GM06990 (cell line): ENCODE measurements around the gene LMX1A.
A peak's percentile ranks its signal among the peaks of the same experiment; 100 is the strongest.

Source experiments
- DNase-seq: peaks from one replicate; pipeline ENCODE4 v3.0.0-alpha.2; 2011; ENCODE audit not compliant: insufficient read length; ENCODE audit errors: extremely low read depth
- H3K27me3 ChIP-seq: replicated peaks from 2 replicates; pipeline ENCODE4 v1.6.0; 2011; ENCODE audit warnings: low read length; ENCODE audit not compliant: control insufficient read depth, insufficient read depth
- H3K36me3 ChIP-seq: 2 replicates; pipeline ENCODE4 v1.5.1; 2011; ENCODE audit warnings: low read length; ENCODE audit not compliant: control insufficient read depth, insufficient read depth
- H3K4me3 ChIP-seq: replicated peaks from 2 replicates; pipeline ENCODE4 v1.5.1; 2011; ENCODE audit warnings: low read depth, mild to moderate bottlenecking, control low read depth, low read length
- CTCF ChIP-seq: IDR thresholded peaks from 2 replicates; pipeline ENCODE4 v1.5.1; 2011; ENCODE audit warnings: low read length, control low read depth, mild to moderate bottlenecking, inconsistent platforms; ENCODE audit not compliant: insufficient read depth, poor library complexity, severe bottlenecking

LMX1A gene

DNA sequence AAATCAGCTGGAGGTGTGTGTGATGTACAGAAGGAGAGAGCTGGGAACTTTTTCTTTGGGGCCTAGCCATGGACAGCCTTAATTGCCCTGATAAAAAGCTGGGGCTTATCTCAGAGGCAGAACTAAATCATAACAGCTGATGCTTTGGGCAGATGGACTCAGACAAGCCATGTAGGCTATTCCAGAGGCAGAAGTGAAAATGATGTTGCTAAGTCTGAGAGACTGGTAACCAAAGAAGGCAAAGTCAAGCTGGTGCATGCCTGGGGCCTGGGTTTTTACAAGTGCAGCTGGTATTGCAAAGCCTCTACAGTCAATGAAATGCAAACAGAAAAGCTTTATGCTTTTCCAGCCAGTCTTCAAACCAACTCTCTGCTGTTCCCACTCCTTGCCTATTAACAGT is 39.0 kb upstream of the LMX1A start:
- no peak overlapping the region for H3K4me3 ChIP-seq
- H3K36me3 ChIP-seq: no peaks in the 10 kb centered on the region
- no peaks in the 10 kb centered on the region; the same call in 1 of the 2 replicates for H3K27me3 ChIP-seq
- no peak for TF ChIP-seq CTCF
- no peak for DNase-seq

DNA sequence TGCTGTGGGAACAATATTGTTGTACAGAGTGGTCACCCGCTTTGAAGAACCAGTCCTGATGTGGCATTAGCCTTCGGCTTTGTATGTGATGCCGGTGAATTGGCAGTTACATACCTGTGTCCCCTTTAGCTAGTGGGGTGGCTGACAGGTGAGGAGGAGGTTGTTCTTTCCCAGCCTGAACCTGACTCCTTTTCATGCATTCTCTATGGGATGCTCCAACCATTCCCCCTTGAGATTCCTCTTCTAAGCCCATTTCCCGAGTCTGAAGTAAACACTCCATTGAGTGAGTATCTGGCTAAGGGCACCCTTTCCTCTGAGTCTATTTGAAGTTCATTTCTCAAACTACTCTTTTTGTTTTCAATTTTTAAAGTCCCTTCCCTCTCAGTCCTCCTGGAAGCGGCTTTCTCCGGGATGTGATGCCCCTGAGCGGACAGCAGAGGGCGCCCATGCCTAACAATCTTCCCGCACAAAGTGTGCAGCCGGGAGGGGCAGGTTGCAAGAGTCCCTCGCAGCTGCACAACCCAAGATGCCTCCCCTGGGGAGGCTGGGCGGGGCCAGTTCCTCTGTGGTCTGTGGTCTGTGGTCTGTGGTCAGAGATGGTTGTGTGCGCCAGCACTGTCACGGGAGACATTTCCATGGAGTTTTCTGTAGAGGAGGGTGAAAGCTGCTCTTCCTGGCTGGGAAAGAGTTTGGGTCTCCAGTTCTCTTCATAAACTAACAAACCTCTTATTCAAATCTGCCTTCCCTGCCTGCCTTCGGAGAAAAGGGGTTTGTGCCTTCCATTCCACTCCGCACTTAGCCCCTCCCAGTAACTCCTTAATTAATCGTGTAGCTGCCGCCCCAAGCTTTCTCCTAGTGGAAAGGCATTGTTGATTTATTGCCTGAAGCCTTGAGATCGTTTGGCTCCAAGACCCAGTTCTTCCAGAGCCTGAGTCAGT is 36.4 kb upstream of the LMX1A start:
- no peak overlapping the region for H3K4me3 ChIP-seq
- no peaks in the 10 kb centered on the region; the same call in 1 of the 2 replicates for H3K27me3 ChIP-seq
- no peaks in the 10 kb centered on the region for H3K36me3 ChIP-seq
- DNase-seq: peak; percentile 85
- TF ChIP-seq CTCF: peak; percentile 96

DNA sequence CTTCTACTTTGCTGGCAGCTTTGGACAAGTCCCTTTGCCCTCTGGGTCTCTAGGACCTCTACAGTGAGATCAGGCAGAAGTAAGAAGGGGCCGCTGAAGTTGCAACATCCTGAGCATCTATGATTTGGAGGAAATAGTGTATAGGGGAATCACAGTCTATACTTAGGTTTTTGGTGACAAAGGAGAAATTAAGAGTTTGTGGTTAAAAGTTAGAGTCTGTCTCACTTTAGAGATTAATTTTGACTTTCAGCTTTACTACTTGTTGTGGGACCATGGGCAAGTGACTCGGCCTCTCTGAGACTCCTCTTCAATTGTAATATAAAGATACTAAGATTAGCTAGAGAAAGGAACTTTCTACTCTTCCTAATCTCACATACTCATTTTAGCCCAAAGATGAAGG is 33.1 kb upstream of the LMX1A start:
- no peak for TF ChIP-seq CTCF
- DNase-seq: no peak
- Histone ChIP-seq H3K4me3 (no peak overlapping the region), H3K27me3 (no peaks in the 10 kb centered on the region; the same call in none of the 2 replicates), H3K36me3 (no peaks in the 10 kb centered on the region)

DNA sequence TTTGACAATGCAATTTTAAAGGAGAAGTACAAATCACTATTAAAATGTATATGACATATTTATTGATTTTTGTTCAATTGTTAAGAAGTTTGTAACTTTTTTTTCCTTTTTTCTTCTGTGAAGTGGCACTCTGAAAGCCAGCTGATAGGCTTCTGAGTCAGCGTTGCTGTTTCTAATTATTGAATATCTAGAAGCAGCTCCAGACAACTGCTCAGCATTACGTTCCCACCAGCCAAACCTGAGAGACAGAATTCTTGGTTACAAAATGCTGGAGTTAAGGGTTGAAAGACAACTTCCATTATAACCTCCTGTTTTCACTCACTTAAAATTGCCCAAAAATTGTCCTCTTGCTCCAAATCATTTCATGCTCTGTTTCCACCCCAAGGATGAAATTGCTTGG is 31.4 kb upstream of the LMX1A start:
- no peak overlapping the region for H3K4me3 ChIP-seq
- no peak for TF ChIP-seq CTCF
- no peak for DNase-seq
- H3K27me3 ChIP-seq: no peaks in the 10 kb centered on the region; the same call in none of the 2 replicates
- H3K36me3 ChIP-seq: no peaks in the 10 kb centered on the region

DNA sequence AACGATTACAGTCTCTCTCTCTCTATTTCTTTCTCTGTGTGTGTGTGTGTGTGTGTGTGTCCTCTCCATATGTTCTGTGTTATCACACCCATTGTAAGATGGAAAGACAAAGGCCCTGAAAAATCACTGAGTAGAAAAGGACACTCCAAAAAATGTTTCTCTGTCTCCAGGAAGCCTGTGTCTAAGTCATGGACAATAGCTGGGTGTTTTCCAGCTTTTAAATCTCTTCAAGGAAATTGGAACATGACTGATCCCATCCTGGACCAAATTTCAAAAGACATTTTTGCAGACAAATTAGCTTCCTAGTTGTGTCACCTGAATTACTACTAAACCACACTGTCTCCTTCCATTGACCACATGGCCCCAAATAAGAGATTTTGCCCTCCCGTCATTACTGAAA is 31.0 kb upstream of the LMX1A start:
- Histone ChIP-seq H3K27me3 (no peaks in the 10 kb centered on the region; the same call in none of the 2 replicates), H3K4me3 (no peak overlapping the region), H3K36me3 (no peaks in the 10 kb centered on the region)
- TF ChIP-seq CTCF: no peak
- DNase-seq: no peak
